ENCODE data around the gene COLQ. TPM values are rescaled to one million over a fixed set of nuclear protein-coding genes. Genes with fewer than 3 reads are reported as not detected.
"Not testable (repeated sequence)": the region's sequence is repeated elsewhere in the genome, so short reads cannot be mapped to it uniquely, and the experiment has no call there.

The COLQ gene
- 10 to 100 TPM in 1 of 2 donors, 1 to 10 TPM in 1; 6.4 to 23.8 TPM for total RNA-seq
- long read RNA-seq, transcript COLQ-203 (17 exons, 3,005 nt): major isoform, 15 of 33 reads
- long read RNA-seq, partial matches to known transcripts: 5 of 33 reads
- long read RNA-seq, other reads (novel, unspliced or antisense): 13 of 33 reads

- intact Hi-C loops (cut with DNase I): no loop called here
- DNase-seq (no peak), ATAC-seq (peak in 1 of 2 donors; percentile 54)
Measured at GRCh38 chr3:15521573-15521965, at the start of gene COLQ. Gene COLQ (minus strand): TSS chr3:15521706. CDS start chr3:15521625, 81 bp downstream.

- intact Hi-C loops (cut with DNase I): loop anchor here in 1 of 2 donors (10.0 kb wide), 1 partner anchor 318 kb away; no protein-coding TSS in a partner anchor
- DNase-seq (no peak), ATAC-seq (no peak)
Measured at GRCh38 chr3:15563190-15563589, 41.7 kb upstream of the COLQ start.

GRCh38 chr3:15562560-15562959, 41.1 kb upstream of the COLQ start:
- ATAC-seq (no peak), DNase-seq (no peak)
- intact Hi-C loops (cut with DNase I): loop anchor here in 1 of 2 donors (10.0 kb wide), 1 partner anchor 318 kb away; no protein-coding TSS in a partner anchor

GRCh38 chr3:15558581-15558980, 37.1 kb upstream of the COLQ start:
- no peak for ATAC-seq
- intact Hi-C loops (cut with DNase I): loop anchor here (5.0 to 10.0 kb wide), 5 partner anchors 131 to 451 kb away; partner anchors contain the start of genes EAF1 (in 2 of the 2) and METTL6 (in 2 of the 2)

GRCh38 chr3:15557511-15557946, 36.0 kb upstream of the COLQ start:
- ATAC-seq (peak; percentile 80 to 89), DNase-seq (no peak)
- intact Hi-C loops (cut with DNase I): loop anchor here (5.0 to 10.0 kb wide), 5 partner anchors 130 to 450 kb away; partner anchors contain the start of genes EAF1 (in 2 of the 2) and METTL6 (in 2 of the 2)

More at GRCh38 chr3:15558581-15558980, 37.1 kb upstream of the COLQ start:
- no peak for DNase-seq

GRCh38 chr3:15556512-15556911, 35.0 kb upstream of the COLQ start:
- DNase-seq (no peak), ATAC-seq (peak in 1 of 2 donors; percentile 46)
- intact Hi-C loops (cut with DNase I): loop anchor here (5.0 to 10.0 kb wide), 5 partner anchors 129 to 449 kb away; partner anchors contain the start of genes EAF1 (in 2 of the 2) and METTL6 (in 2 of the 2)

- intact Hi-C loops (cut with DNase I): loop anchor here (10.0 kb wide), 2 partner anchors 129 to 289 kb away; partner anchors contain the start of genes EAF1 (in 1 of the 2) and METTL6 (in 1 of the 2)
- ATAC-seq (no peak), DNase-seq (no peak)
Measured at GRCh38 chr3:15553749-15554148, 32.2 kb upstream of the COLQ start.

- intact Hi-C loops (cut with DNase I): loop anchor here (10.0 kb wide), 2 partner anchors 127 to 287 kb away; partner anchors contain the start of genes EAF1 (in 1 of the 2) and METTL6 (in 1 of the 2)
- ATAC-seq: no peak
- no peak for DNase-seq
Measured at GRCh38 chr3:15551902-15552301, 30.4 kb upstream of the COLQ start.

GRCh38 chr3:15549846-15550245, 28.3 kb upstream of the COLQ start:
- intact Hi-C loops (cut with DNase I): loop anchor here (10.0 kb wide), 2 partner anchors 125 to 285 kb away; partner anchors contain the start of genes EAF1 (in 1 of the 2) and METTL6 (in 1 of the 2)
- ATAC-seq (no peak), DNase-seq (no peak)

GRCh38 chr3:15542614-15543013, 21.1 kb upstream of the COLQ start:
- peak; percentile 31 for DNase-seq
- ATAC-seq: peak; percentile 57 to 86
- intact Hi-C loops (cut with DNase I): no loop called here

- intact Hi-C loops (cut with DNase I): no loop called here
- ATAC-seq: no peak
Measured at GRCh38 chr3:15541371-15541770, 19.9 kb upstream of the COLQ start.

GRCh38 chr3:15539066-15539465, 17.6 kb upstream of the COLQ start:
- ATAC-seq: no peak
- intact Hi-C loops (cut with DNase I): no loop called here

More at GRCh38 chr3:15541371-15541770, 19.9 kb upstream of the COLQ start:
- no peak for DNase-seq

GRCh38 chr3:15538345-15538744, 16.8 kb upstream of the COLQ start:
- ATAC-seq (no peak), DNase-seq (no peak)
- intact Hi-C loops (cut with DNase I): no loop called here

More at GRCh38 chr3:15539066-15539465, 17.6 kb upstream of the COLQ start:
- no peak for DNase-seq

- DNase-seq (no peak), ATAC-seq (no peak)
- intact Hi-C loops (cut with DNase I): no loop called here
Measured at GRCh38 chr3:15536856-15537255, 15.3 kb upstream of the COLQ start.

- peak in 1 of 2 donors; percentile 38 for ATAC-seq
- intact Hi-C loops (cut with DNase I): no loop called here
- DNase-seq: no peak
Measured at GRCh38 chr3:15535732-15536131, 14.2 kb upstream of the COLQ start.

GRCh38 chr3:15532614-15533013, 11.1 kb upstream of the COLQ start:
- DNase-seq; intact Hi-C loops (cut with DNase I); ATAC-seq: not testable (repeated sequence)

GRCh38 chr3:15531346-15531745, 9.8 kb upstream of the COLQ start:
- no peak for ATAC-seq
- no peak for DNase-seq
- intact Hi-C loops (cut with DNase I): no loop called here

- intact Hi-C loops (cut with DNase I): no loop called here
- no peak for ATAC-seq
- DNase-seq: no peak
Measured at GRCh38 chr3:15528854-15529537, 7.5 kb upstream of the COLQ start.

GRCh38 chr3:15527031-15527459, 5.5 kb upstream of the COLQ start:
- intact Hi-C loops (cut with DNase I): no loop called here
- DNase-seq: no peak
- ATAC-seq: peak; percentile 66 to 82

GRCh38 chr3:15525790-15526189, 4.3 kb upstream of the COLQ start:
- intact Hi-C loops (cut with DNase I): no loop called here
- no peak for ATAC-seq
- DNase-seq: no peak
